HepG2 (cell line): ENCODE data around the gene TOX2. TPM values are rescaled to one million over a fixed set of nuclear protein-coding genes. Genes with fewer than 3 reads are reported as not detected.

Source experiments
- ATAC-seq: fragments of 200-7000 bp; cut with Tn5 transposase; 3 replicates; pipeline ENCODE4 v1.9.1; 2020; ENCODE audit warnings: mild to moderate bottlenecking, moderate library complexity
- BruUV-seq: library from RNA; stranded (reverse); fragments of 400-500 nt; replicated peaks from 2 replicates; lab custom pipeline; 2021; lab: Mats Ljungman, UMichigan
- CTCF ChIA-PET: fragments of 300-600 bp; formaldehyde crosslinking; extraction: SDS; loops from one replicate; lab custom pipeline; 2021; ENCODE audit warnings: low total read pairs, inconsistent platforms, low intra/inter-chr PET ratio; lab: Yijun Ruan, JAX
- POLR2A ChIA-PET: fragments of 350-600 bp; sonication (Branson Sonifier 250); formaldehyde crosslinking; loops from one replicate; lab custom pipeline; 2020; ENCODE audit warnings: antibody characterized with exemption, inconsistent platforms; lab: Yijun Ruan, JAX
- DNase-seq: peaks from one replicate; pipeline ENCODE4 v3.0.0-alpha.2; 2015; ENCODE audit warnings: low spot score
- FAIRE-seq: peaks from 3 replicates; lab custom pipeline; 2011; peaks lifted over from hg19 to GRCh38; lab: Jason Lieb, UNC
- H2AFZ ChIP-seq: one replicate; pipeline ENCODE4 v1.6.1; 2011; ENCODE audit warnings: low read length, inconsistent platforms
- H3K27ac ChIP-seq: fragments of 300-600 bp; 3 replicates; pipeline ENCODE4 v1.8.0; 2011; ENCODE audit warnings: mixed run types, mild to moderate bottlenecking, mixed read lengths, low read length, inconsistent platforms; ENCODE audit not compliant: insufficient read depth; ENCODE audit errors: extremely low read length
- H3K27me3 ChIP-seq, 2 experiments: fragments of 200-600 bp in 1 of 2; 2 replicates in 1 of 2; 3 replicates in 1 of 2; pipeline versions ENCODE4 v1.6.0 to v1.8.0; 2011; ENCODE audit warnings: low read length in 2 of 2, mild to moderate bottlenecking in 2 of 2, moderate library complexity in 2 of 2, inconsistent platforms in 1 of 2; ENCODE audit not compliant: insufficient read depth in 2 of 2, control insufficient read depth in 1 of 2
- H3K36me3 ChIP-seq, 2 experiments: fragments of 200-600 bp in 1 of 2; replicated peaks in 1 of 2; 2 replicates in 1 of 2; 3 replicates in 1 of 2; pipeline versions ENCODE4 v1.5.1 to v1.8.0; 2011; ENCODE audit warnings: low read length in 2 of 2, inconsistent platforms in 1 of 2; ENCODE audit not compliant: insufficient read depth in 2 of 2, control insufficient read depth in 1 of 2
- H3K4me1 ChIP-seq: 2 replicates; pipeline ENCODE4 v1.5.1; 2012; ENCODE audit warnings: low read length, inconsistent platforms; ENCODE audit not compliant: insufficient read depth
- H3K4me2 ChIP-seq: 2 replicates; pipeline ENCODE4 v1.6.0; 2011; ENCODE audit warnings: low read depth, low read length, inconsistent platforms
- H3K4me3 ChIP-seq, 3 experiments: fragments of 200-600 bp in 1 of 3; sonication (generic), shearing (Covaris generic) in 1 of 3; replicated peaks in 1 of 3; 2 replicates each; pipeline ENCODE4 v1.5.1; 2011 to 2016; ENCODE audit warnings: low read length in 3 of 3, inconsistent platforms in 2 of 3, low read depth in 2 of 3, mild to moderate bottlenecking in 2 of 3, control low read depth in 1 of 3, mixed read lengths in 1 of 3; ENCODE audit not compliant: insufficient read depth in 1 of 3
- H3K79me2 ChIP-seq: one replicate; pipeline ENCODE4 v1.6.1; 2011; ENCODE audit warnings: low read length, inconsistent platforms; ENCODE audit not compliant: insufficient read depth
- H3K9ac ChIP-seq: 2 replicates; pipeline ENCODE4 v1.6.0; 2011; ENCODE audit warnings: mild to moderate bottlenecking, low read depth, low read length, inconsistent platforms; ENCODE audit not compliant: insufficient read depth
- H3K9me3 ChIP-seq: 2 replicates; pipeline ENCODE4 v1.5.1; 2012; ENCODE audit warnings: mild to moderate bottlenecking, low read length
- H4K20me1 ChIP-seq: 2 replicates; pipeline ENCODE4 v1.6.0; 2011; ENCODE audit warnings: inconsistent platforms, mild to moderate bottlenecking, low read length, moderate library complexity; ENCODE audit not compliant: insufficient read depth
- ATF4 ChIP-seq, 2 experiments: fragments of 450-650 bp in 1 of 2; sonication (generic) in 1 of 2; formaldehyde crosslinking; IDR thresholded peaks; 2 replicates each; pipeline versions ENCODE4 v1.5.0 to v1.8.0; 2020 to 2022; ENCODE audit warnings: mild to moderate bottlenecking in 1 of 2, missing genetic modification reagents in 1 of 2
- ATF7 ChIP-seq, 2 experiments: fragments of 450-650 bp in 1 of 2; sonication (generic) in 1 of 2; formaldehyde crosslinking in 1 of 2; IDR thresholded peaks; 2 replicates each; pipeline versions ENCODE4 v1.4.0 to v1.6.1; 2016 to 2020; ENCODE audit warnings: antibody characterized with exemption in 1 of 2, mild to moderate bottlenecking in 1 of 2, missing genetic modification reagents in 1 of 2
- CEBPB ChIP-seq: IDR thresholded peaks from 2 replicates; pipeline ENCODE4 v1.6.1; 2011; ENCODE audit warnings: low read depth, low read length, improper control_type of control experiment, borderline replicate concordance
- GMEB2 ChIP-seq: IDR thresholded peaks from 2 replicates; pipeline ENCODE4 v1.6.1; 2016; ENCODE audit warnings: missing biosample characterization, missing genetic modification reagents, low read depth
- MAFK ChIP-seq, 2 experiments: IDR thresholded peaks in 1 of 2; conservative IDR thresholded peaks in 1 of 2; 2 replicates each; pipeline ENCODE4 v1.6.1; 2011; ENCODE audit warnings: improper control_type of control experiment in 2 of 2, low read length in 2 of 2
- YY1 ChIP-seq: IDR thresholded peaks from 2 replicates; pipeline ENCODE4 v1.6.1; 2011; ENCODE audit warnings: low read length, low read depth, moderate library complexity, mild to moderate bottlenecking; ENCODE audit not compliant: insufficient read depth, insufficient replicate concordance
- ZBTB10 ChIP-seq: sonication (generic); formaldehyde crosslinking; IDR thresholded peaks from 2 replicates; pipeline ENCODE4 v1.4.0; 2020; ENCODE audit warnings: missing genetic modification reagents, borderline replicate concordance
- WGBS: methylation state at CpG from one replicate; pipeline ENCODE4 v1.1.6; 2017; ENCODE audit warnings: low lambda C conversion rate; 5-methylcytosine and 5-hydroxymethylcytosine counted together
- in situ Hi-C: cut with HindIII; loops from 2 replicates; pipeline ENCODE4 v1.10.0; 2017; ENCODE audit warnings: low pct_unique_long_range_greater_than_20kb; ENCODE audit not compliant: extremely low pct_ligation_motif_present
- intact Hi-C: fragments of 100-400 bp; cut with micrococcal nuclease; formaldehyde crosslinking; loops from one replicate; pipeline ENCODE4 v1.10.0; 2022; ENCODE audit not compliant: unreplicated experiment
- polyA plus RNA-seq, 8 experiments: library from polyadenylated mRNA; depleted of rRNA in 3 of 8; stranded (reverse) in 7 of 8; unstranded in 1 of 8; fragments of >200 nt; fragmentation: Illumina TruSeq in 4 of 8; extraction: Trizol in 4 of 8; gene quantifications; 2 replicates each; pipeline versions ENCODE4 v1.2.1 to v1.2.3, GENCODE V29; 2011 to 2016; ENCODE audit warnings: low read depth in 4 of 8, missing spikeins in 1 of 8, mixed read lengths in 1 of 8; ENCODE audit not compliant: insufficient read depth in 1 of 8
- total RNA-seq, 5 experiments: library from RNA; depleted of rRNA; stranded (reverse); fragments of >200 nt; fragmentation: Illumina TruSeq; extraction: Trizol; gene quantifications; 2 replicates each; pipeline ENCODE4 v1.2.3, GENCODE V29; 2016; ENCODE audit warnings: low read depth in 1 of 5

Gene TOX2
- total and polyA plus RNA-seq, 2 of the 13 experiments (the other 11 are each of a cell fraction or from before 2014, with no cell fraction given): not detected

DNA sequence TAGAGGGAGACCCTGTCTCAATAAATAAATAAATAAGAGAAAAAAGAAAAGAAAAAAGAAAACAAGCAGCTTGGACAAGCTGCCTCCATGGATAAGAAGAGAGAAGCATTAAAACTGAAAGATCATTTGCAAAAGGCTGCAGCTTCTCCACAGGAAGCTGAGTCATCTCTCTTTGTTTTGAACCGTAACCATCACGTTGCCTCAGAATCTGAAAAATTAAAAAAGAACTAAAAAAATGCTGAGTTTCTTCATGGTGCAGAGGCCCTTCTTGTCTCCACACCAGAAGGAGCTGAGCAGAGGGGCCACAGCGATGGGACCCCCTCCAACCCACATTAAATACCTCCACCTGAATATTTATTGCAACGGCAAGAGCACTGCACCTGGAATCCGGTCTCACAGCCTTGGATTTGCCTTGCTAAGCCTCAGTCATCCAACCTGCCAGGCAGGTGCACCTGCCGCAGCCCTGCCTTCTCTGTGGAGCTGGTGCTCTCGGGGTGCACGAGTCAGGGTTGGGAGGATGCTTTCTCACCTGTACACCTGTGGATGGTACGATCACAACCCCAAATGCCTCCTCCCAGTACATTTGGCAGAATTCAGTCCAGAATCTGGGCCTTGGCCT, 28.1 kb downstream of the TOX2 start:
- no peak for ATAC-seq
- H3K9ac ChIP-seq: no peak overlapping the region
- WGBS: 6% methylated on average over 9 of the region's 9 CpGs
- BruUV-seq: no TSS peak
- no peak overlapping the region for H3K4me3 ChIP-seq
- H2AFZ ChIP-seq: no peak overlapping the region
- no peaks in the 10 kb centered on the region for H3K79me2 ChIP-seq
- H4K20me1 ChIP-seq: no peaks in the 10 kb centered on the region
- H3K27me3 ChIP-seq: peaks cover 2 to 20% of the 10 kb centered on the region in 2 experiments; a peak in 4 of 5 replicates
- H3K36me3 ChIP-seq: no peaks in the 10 kb centered on the region
- no peak overlapping the region for H3K4me2 ChIP-seq
- no peaks in the 10 kb centered on the region for H3K4me1 ChIP-seq
- intact Hi-C loops (no loop called here), in situ Hi-C loops (no loop called here)
- DNase-seq: no peak
- ChIA-PET CTCF (no interaction called here), POLR2A (no interaction called here)
- no peak for FAIRE-seq
- TF ChIP-seq YY1 (no peak), MAFK (conservative IDR thresholded peaks at IDR 0.05 in 1 of 2, IDR thresholded peaks at IDR 0.05 in 1 of 2; ENCODE audit: low read length in 2 of 2) (peak in 1 of 2 experiments; percentile 19; a peak in 2 of 4 replicates), GMEB2 (CRISPR knock-in tag) (no peak)
- H3K27ac ChIP-seq: no peak overlapping the region
- no peaks in the 10 kb centered on the region for H3K9me3 ChIP-seq

DNA sequence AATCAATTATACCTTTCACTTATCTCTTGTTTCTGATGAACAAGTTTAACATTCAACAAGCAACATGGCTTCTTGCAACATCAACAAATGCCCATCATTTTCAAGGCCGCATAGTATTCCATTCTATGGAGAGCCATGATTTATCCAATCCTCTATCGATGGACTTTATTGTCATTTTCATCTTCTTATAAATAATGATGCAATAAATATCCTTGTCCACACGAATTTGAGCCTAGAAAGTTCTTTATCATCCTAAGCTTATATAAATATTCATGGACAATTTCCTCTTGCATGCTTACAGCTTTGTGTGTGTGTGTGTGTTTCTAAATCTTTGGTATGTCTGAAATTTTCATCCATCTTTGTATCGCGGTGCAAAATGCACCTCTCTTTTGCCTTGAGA, 29.1 kb downstream of the TOX2 start:
- FAIRE-seq: no peak
- no peak for ATAC-seq
- H4K20me1 ChIP-seq: no peaks in the 10 kb centered on the region
- POLR2A ChIA-PET: no interaction called here
- no peak overlapping the region for H3K27ac ChIP-seq
- BruUV-seq: no TSS peak
- no peak overlapping the region for H3K4me3 ChIP-seq
- H3K27me3 ChIP-seq: peaks cover 6 to 30% of the 10 kb centered on the region in 2 experiments; a peak in 4 of 5 replicates
- 30% methylated on average over 5 of the region's 5 CpGs for WGBS
- TF ChIP-seq ZBTB10 (no peak), ATF7 (IDR thresholded peaks at IDR 0.05) (peak; percentile 79), ATF7 (CRISPR knock-in tag; IDR thresholded peaks at IDR 0.05) (no peak), ATF4 (CRISPR knock-in tag; IDR thresholded peaks at IDR 0.05) (0 out of 4 replicates have a peak, but pooled peaks of 1 of the 2 experiments have one; percentile 19), CEBPB (no peak)
- in situ Hi-C loops: no loop called here
- no peak overlapping the region for H3K4me2 ChIP-seq
- H3K9ac ChIP-seq: no peak overlapping the region
- H2AFZ ChIP-seq: no peak overlapping the region
- DNase-seq: no peak
- H3K36me3 ChIP-seq: no peaks in the 10 kb centered on the region
- CTCF ChIA-PET: no interaction called here
- no peaks in the 10 kb centered on the region for H3K9me3 ChIP-seq
- H3K4me1 ChIP-seq: no peaks in the 10 kb centered on the region
- no peaks in the 10 kb centered on the region for H3K79me2 ChIP-seq
- intact Hi-C loops: no loop called here
